Measurements from ENCODE around the gene SNAPC4. TPM values are rescaled to one million over a fixed set of nuclear protein-coding genes. Genes with fewer than 3 reads are reported as not detected.

SNAPC4 gene
- total RNA-seq, 4 donors from 2014 or later, result 6.0 to 14.5 (median 10.1) TPM

DNA sequence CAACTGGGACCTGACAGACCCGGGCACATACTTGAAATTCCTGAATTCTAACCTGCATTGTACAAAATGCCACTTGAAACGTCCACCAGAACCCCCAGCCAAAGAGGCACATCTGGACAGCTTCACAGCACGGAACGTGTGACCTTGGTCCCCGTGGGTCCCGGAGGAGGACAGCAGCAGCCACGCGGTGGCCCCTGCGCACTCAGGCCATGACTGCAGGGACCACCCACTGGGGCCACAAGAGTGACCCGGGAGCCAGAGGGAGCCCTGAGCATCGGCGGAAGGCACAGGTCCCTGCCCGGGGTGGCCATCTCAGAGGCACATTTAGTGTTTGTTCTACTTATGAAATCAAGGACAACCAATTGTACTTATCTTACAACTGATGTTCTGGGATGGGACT is 2.1 kb upstream of the SNAPC4 start:
- Histone ChIP-seq H3K27me3 (no peaks in the 10 kb centered on the region), H3K4me3 (no peak overlapping the region), H3K36me3 (peaks cover 0 to 28% (median 6%) of the 10 kb centered on the region in 4 donors), H3K4me1 (peaks cover 10 to 28% (median 17%) of the 10 kb centered on the region in 4 donors), H3K27ac (no peak overlapping the region), H3K9me3 (no peaks in the 10 kb centered on the region)
- no peak for DNase-seq
- 80 to 84% methylated on average over 1 to 13 of the region's 13 CpGs for WGBS, 2 donors (ENCODE audit: low coverage in 1 of 2)
- no peak for TF ChIP-seq POLR2AphosphoS5 (IDR thresholded peaks at IDR 0.05)
- TF ChIP-seq POLR2A (IDR thresholded peaks at IDR 0.05), result no peak
- no peak for TF ChIP-seq CTCF (IDR thresholded peaks at IDR 0.05)
- no peak for TF ChIP-seq EP300 (IDR thresholded peaks at IDR 0.05; ENCODE audit: low read depth)
- in situ Hi-C loops (cut with MboI; ENCODE audit: low pct_ligation_motif_present in 1 of 4, low pct_unique_long_range_greater_than_20kb in 1 of 4, low sequenced_read_pairs in 3 of 4) (no loop called here), intact Hi-C loops (cut with DNase I; ENCODE audit: low total_unique reads) (loop anchor here (10.0 kb wide), 1 partner anchor 67 kb away; no protein-coding TSS in a partner anchor)

- WGBS, 2 donors (ENCODE audit: low coverage in 1 of 2), result 91 to 92% methylated on average over 2 to 18 of the region's 18 CpGs
- no peak overlapping the region for H3K4me3 ChIP-seq
- no peaks in the 10 kb centered on the region for H3K9me3 ChIP-seq
- H3K27me3 ChIP-seq, result no peaks in the 10 kb centered on the region
- peaks cover 10 to 34% (median 22%) of the 10 kb centered on the region in 4 donors for H3K4me1 ChIP-seq
- TF ChIP-seq POLR2AphosphoS5 (IDR thresholded peaks at IDR 0.05) (no peak), EP300 (IDR thresholded peaks at IDR 0.05; ENCODE audit: low read depth) (no peak), CTCF (IDR thresholded peaks at IDR 0.05) (no peak), POLR2A (IDR thresholded peaks at IDR 0.05) (no peak)
- H3K36me3 ChIP-seq, result peaks cover 0 to 21% (median 4%) of the 10 kb centered on the region in 4 donors
- no peak for DNase-seq
- in situ Hi-C loops (cut with MboI; ENCODE audit: low pct_ligation_motif_present in 1 of 4, low pct_unique_long_range_greater_than_20kb in 1 of 4, low sequenced_read_pairs in 3 of 4), result no loop called here
- H3K27ac ChIP-seq, result no peak overlapping the region
- intact Hi-C loops (cut with DNase I; ENCODE audit: low total_unique reads), result loop anchor here (10.0 kb wide), 1 partner anchor 67 kb away; no protein-coding TSS in a partner anchor
Observed at GRCh38 chr9:136401173-136401922, 1.4 kb upstream of the SNAPC4 start.

DNA sequence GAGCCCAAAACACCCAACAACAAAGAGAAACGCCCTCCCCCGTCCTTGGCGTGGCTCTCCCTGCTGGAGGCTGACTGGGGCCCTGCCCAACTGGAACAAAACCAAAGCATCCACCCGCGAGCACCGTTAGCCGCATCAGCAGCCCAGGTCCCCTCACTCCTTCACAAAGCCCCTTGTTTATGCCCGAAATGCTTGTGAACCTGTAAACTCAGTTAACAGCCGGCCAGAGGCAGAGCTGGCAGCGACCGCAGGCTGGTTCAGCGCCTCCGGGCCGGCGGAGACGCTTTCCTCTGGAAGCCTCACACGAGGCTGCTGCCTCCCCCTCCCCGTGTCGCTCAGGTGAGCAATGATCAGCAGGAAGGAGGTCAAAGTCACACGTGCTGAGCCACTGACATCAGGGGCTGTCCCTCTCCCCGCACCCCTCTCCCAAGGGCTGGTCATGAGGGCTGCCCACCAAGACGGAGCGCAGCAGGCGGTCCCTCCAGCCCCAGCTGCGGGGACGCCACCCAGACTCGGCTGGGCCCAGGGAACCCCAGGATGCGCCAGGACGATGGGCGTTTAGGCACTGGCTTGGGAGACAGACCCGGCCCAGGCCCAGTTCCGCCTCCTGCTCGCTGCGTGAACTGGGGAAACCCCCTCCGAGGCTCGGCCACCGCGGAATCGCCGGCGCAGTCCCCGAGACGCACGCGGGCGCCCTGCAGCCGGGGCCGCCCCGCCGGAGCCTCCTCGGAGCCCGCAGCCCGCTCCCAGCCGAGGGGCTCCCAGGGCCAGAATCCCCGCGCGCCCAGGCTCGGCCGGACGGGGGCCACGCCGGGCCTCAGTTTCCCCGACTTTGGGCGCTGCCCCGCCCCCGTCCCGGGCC is 563 bp downstream of the SNAPC4 start:
- WGBS, 2 donors (ENCODE audit: low coverage in 1 of 2), result 0 to 1% methylated on average over 2 to 36 of the region's 67 CpGs
- intact Hi-C loops (cut with DNase I; ENCODE audit: low total_unique reads), result loop anchor here (10.0 kb wide), 1 partner anchor 65 kb away; no protein-coding TSS in a partner anchor

More for the DNA sequence above, 563 bp downstream of the SNAPC4 start:
- H3K27me3 ChIP-seq, result no peaks in the 10 kb centered on the region
- TF ChIP-seq POLR2AphosphoS5 (IDR thresholded peaks at IDR 0.05) (no peak), EP300 (IDR thresholded peaks at IDR 0.05; ENCODE audit: low read depth) (no peak), CTCF (IDR thresholded peaks at IDR 0.05) (no peak), POLR2A (IDR thresholded peaks at IDR 0.05) (no peak)
- DNase-seq, result no peak
- H3K4me1 ChIP-seq, result peaks cover 10 to 39% (median 31%) of the 10 kb centered on the region in 4 donors
- H3K9me3 ChIP-seq, result no peaks in the 10 kb centered on the region
- H3K27ac ChIP-seq, result peak overlapping the region; percentile 66 to 81 (median 76)
- H3K4me3 ChIP-seq, result peak overlapping the region; percentile 70 to 98 (median 94)
- H3K36me3 ChIP-seq, result peaks cover 0 to 11% (median 4%) of the 10 kb centered on the region in 4 donors
- in situ Hi-C loops (cut with MboI; ENCODE audit: low pct_ligation_motif_present in 1 of 4, low pct_unique_long_range_greater_than_20kb in 1 of 4, low sequenced_read_pairs in 3 of 4), result no loop called here

All from transverse colon (tissue), 4 donors.